ENCODE data around the gene LAGE3. TPM values are rescaled to one million over a fixed set of nuclear protein-coding genes. Genes with fewer than 3 reads are reported as not detected.

Gene LAGE3
- total and polyA plus RNA-seq, 10 donors: 11.8 to 27.7 (median 19.4) TPM

DNA sequence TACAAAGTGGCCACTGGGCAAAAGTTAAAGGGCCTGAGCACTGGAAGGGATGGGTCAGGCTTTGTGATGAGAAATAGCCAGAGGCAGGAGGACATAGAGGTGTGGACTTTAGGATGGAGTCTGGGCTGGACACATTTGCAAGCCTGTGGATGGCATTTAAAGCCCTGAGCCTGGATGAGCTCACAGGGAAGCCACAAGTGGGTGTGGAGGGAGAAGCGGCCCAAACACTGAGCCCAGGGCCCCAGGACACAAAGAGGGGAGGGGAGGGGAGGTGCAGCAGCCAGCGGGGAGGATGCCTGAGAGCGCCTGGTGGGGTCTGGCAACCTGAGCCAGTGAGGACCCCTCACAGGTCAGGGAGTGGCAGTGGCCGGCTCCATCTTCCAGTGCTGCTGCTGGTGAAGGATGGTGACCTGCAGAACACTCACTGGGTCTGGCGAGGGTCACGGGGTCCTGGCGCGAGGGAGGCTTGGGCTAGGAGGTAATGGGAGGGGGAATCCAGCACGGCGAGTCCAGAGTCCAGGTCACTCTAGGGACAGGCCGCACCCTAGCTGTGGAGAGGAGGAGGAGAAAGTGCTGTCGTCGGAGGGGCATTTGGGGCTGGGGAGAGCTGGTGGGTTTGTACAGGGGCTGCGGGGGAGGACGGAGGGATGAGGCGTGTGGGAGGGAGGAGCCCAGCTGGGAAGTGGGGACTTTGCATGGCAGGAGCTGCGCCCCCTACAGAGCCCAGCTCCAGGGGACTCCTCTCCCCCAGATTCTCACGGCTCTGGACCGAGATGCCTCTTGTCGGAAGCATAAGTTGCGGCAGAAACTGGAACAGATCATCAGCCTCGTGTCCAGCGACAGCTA is 7.0 kb downstream of the LAGE3 start:
- intact Hi-C loops (cut with DNase I; ENCODE audit: low total_unique reads): no loop called here
- no peak for DNase-seq
- 86 to 92% (median 88%) methylated on average over 14 to 23 of the region's 23 CpGs for WGBS, 5 donors
- H3K9me3 ChIP-seq: no peaks in the 10 kb centered on the region
- H3K4me3 ChIP-seq: no peak overlapping the region
- no peak for TF ChIP-seq POLR2A (IDR thresholded peaks at IDR 0.05)
- TF ChIP-seq, protein P1, sequence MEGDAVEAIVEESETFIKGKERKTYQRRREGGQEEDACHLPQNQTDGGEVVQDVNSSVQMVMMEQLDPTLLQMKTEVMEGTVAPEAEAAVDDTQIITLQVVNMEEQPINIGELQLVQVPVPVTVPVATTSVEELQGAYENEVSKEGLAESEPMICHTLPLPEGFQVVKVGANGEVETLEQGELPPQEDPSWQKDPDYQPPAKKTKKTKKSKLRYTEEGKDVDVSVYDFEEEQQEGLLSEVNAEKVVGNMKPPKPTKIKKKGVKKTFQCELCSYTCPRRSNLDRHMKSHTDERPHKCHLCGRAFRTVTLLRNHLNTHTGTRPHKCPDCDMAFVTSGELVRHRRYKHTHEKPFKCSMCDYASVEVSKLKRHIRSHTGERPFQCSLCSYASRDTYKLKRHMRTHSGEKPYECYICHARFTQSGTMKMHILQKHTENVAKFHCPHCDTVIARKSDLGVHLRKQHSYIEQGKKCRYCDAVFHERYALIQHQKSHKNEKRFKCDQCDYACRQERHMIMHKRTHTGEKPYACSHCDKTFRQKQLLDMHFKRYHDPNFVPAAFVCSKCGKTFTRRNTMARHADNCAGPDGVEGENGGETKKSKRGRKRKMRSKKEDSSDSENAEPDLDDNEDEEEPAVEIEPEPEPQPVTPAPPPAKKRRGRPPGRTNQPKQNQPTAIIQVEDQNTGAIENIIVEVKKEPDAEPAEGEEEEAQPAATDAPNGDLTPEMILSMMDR (IDR thresholded peaks at IDR 0.05 in 8 of 11, conservative IDR thresholded peaks at IDR 0.05 in 3 of 11): no peak
- no peak for TF ChIP-seq POLR2AphosphoS5 (IDR thresholded peaks at IDR 0.05)
- no peaks in the 10 kb centered on the region for H3K27me3 ChIP-seq (replicated peaks in 1 of 7)
- no peak overlapping the region for H3K27ac ChIP-seq
- H3K4me1 ChIP-seq: no peaks in the 10 kb centered on the region
- peaks cover 0 to 63% (median 29%) of the 10 kb centered on the region in 6 donors for H3K36me3 ChIP-seq

DNA sequence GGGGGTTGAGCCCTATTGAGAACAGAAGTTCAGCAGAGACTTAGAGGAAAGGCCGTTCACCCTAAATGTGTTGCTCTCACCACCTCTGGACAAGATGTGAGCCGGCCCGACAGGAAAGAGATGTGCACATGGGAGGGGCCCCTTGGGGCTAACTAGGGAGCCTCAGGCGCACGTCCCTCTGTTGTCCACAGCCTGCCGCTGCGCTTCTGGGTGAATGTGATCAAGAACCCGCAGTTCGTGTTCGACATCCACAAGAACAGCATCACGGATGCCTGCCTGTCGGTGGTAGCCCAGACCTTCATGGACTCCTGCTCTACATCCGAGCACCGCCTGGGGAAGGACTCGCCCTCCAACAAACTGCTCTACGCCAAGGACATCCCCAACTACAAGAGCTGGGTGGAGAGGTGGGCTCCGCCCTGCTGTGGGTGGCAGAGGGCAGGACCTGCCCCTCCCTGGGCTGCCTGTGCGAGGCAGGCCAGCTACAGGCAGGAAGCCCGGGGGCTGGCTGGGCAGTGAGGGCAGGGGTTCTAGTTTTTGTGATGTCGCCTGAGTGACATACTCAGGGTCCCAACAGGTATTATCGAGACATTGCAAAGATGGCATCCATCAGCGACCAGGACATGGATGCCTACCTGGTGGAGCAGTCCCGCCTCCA is 8.0 kb downstream of the LAGE3 start:
- Histone ChIP-seq H3K27ac (no peak overlapping the region), H3K4me1 (no peaks in the 10 kb centered on the region), H3K9me3 (no peaks in the 10 kb centered on the region), H3K36me3 (peaks cover 0 to 74% (median 37%) of the 10 kb centered on the region in 6 donors), H3K4me3 (no peak overlapping the region), H3K27me3 (replicated peaks in 1 of 7) (no peaks in the 10 kb centered on the region)
- WGBS, 5 donors: 82 to 86% (median 86%) methylated on average over 16 to 23 of the region's 23 CpGs; no CpG with 5 or more reads in 1 of the 5 donors
- no peak for TF ChIP-seq POLR2A (IDR thresholded peaks at IDR 0.05)
- TF ChIP-seq, protein P1 (IDR thresholded peaks at IDR 0.05 in 8 of 11, conservative IDR thresholded peaks at IDR 0.05 in 3 of 11): no peak
- peak in 1 of 3 donors; percentile 22 for TF ChIP-seq POLR2AphosphoS5 (IDR thresholded peaks at IDR 0.05)
- intact Hi-C loops (cut with DNase I; ENCODE audit: low total_unique reads): no loop called here
- DNase-seq: peak; percentile 72

DNA sequence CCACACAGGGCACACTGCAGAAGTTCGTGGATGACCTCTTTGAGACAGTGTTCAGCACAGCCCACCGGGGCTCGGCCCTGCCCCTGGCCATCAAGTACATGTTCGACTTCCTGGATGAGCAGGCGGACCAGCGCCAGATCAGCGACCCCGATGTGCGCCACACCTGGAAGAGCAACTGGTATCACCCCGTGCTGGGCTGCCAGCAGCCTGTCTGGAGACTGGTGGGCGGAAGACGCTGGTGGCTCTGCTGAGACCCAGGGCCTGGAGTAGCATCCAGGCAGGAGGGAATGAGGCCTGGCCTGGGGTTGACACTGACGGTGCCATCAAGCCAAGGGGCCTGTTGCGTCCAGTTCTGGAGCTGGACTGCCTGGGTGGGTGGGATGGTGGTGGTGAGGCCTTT is 8.6 kb downstream of the LAGE3 start:
- Histone ChIP-seq H3K9me3 (no peaks in the 10 kb centered on the region), H3K27ac (no peak overlapping the region), H3K4me3 (no peak overlapping the region), H3K36me3 (peaks cover 0 to 80% (median 43%) of the 10 kb centered on the region in 6 donors), H3K4me1 (no peaks in the 10 kb centered on the region), H3K27me3 (replicated peaks in 1 of 7) (no peaks in the 10 kb centered on the region)
- WGBS, 5 donors: 92 to 96% (median 94%) methylated on average over 10 to 14 of the region's 14 CpGs
- intact Hi-C loops (cut with DNase I; ENCODE audit: low total_unique reads): no loop called here
- TF ChIP-seq, protein P1 (IDR thresholded peaks at IDR 0.05 in 8 of 11, conservative IDR thresholded peaks at IDR 0.05 in 3 of 11): no peak
- TF ChIP-seq POLR2AphosphoS5 (IDR thresholded peaks at IDR 0.05) (no peak), POLR2A (IDR thresholded peaks at IDR 0.05) (no peak)
- peak; percentile 67 for DNase-seq

DNA sequence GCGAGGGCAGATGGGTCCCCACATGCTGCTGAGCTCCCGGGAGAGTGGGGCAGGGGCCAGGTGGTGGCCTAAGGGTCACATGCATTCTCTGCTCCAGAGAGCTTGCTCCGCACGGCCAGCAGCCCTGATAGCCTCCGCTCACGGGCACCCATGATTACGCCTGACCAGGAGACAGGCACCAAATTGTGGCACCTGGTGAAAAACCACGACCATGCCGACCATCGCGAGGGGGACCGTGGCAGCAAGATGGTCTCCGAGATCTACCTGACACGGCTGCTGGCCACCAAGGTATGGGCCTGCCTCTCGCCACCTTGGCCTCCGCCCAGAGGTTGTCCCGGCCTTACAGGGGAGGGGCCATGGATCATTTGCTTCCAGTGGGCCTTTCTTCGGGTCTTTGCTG is 9.2 kb downstream of the LAGE3 start:
- no peak overlapping the region for H3K27ac ChIP-seq
- H3K36me3 ChIP-seq: peaks cover 0 to 85% (median 45%) of the 10 kb centered on the region in 6 donors
- H3K27me3 ChIP-seq (replicated peaks in 1 of 7): no peaks in the 10 kb centered on the region
- H3K9me3 ChIP-seq: no peaks in the 10 kb centered on the region
- H3K4me3 ChIP-seq: no peak overlapping the region
- DNase-seq: no peak
- 91 to 100% (median 93%) methylated on average over 2 to 18 of the region's 18 CpGs for WGBS, 5 donors
- intact Hi-C loops (cut with DNase I; ENCODE audit: low total_unique reads): no loop called here
- H3K4me1 ChIP-seq: no peaks in the 10 kb centered on the region
- TF ChIP-seq, protein P1 (IDR thresholded peaks at IDR 0.05 in 8 of 11, conservative IDR thresholded peaks at IDR 0.05 in 3 of 11): no peak

All from spleen (tissue), 11 donors.